GM18858 (cell line): ENCODE data around the gene DUS1L.

ENCODE experiments used
- ATAC-seq: cut with Tn5 transposase; IDR thresholded peaks from one replicate; pipeline ENCODE4 v1.9.1; 2021; ENCODE audit not compliant: unreplicated experiment

Gene DUS1L

DNA sequence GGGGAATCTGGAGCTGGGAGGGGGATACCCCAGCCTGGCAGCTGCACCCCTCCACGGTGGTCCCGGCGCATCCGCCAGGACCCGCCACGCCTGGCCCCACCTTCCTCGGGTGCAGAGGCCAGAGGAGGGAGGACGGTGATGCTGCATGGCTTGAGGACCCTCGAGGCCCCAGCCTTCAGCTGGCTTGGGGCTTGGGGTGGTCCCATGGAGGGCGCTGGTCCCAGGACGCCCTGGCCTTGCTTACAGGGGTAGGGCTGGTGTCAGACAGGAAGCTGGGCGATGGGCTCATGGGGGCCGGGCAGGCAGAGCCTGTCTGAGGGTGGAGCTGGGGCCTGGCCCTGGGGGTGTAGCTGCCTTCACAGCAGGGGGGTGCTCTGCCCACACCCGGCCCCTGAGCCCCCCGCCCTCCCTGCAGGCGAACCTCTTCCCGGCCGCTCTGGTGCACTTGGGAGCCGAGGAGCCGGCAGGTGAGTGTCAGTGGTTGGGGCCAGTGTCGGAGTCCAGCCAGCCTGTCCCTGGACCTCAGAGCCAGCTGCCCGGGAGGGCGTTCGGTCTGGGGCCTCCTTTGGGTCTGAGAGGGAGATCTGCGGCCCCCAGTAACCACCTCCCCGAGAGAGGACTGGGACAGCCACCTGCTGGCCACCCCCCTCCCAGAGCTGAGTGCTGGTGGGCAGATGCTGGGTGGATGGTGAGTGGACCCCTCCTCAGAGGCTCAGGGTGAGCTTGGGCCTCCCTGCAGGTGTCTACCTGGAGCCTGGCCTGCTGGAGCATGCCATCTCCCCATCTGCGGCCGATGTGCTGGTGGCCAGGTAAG lies 49.3 kb downstream of the DUS1L start:
- ATAC-seq, result no peak

DNA sequence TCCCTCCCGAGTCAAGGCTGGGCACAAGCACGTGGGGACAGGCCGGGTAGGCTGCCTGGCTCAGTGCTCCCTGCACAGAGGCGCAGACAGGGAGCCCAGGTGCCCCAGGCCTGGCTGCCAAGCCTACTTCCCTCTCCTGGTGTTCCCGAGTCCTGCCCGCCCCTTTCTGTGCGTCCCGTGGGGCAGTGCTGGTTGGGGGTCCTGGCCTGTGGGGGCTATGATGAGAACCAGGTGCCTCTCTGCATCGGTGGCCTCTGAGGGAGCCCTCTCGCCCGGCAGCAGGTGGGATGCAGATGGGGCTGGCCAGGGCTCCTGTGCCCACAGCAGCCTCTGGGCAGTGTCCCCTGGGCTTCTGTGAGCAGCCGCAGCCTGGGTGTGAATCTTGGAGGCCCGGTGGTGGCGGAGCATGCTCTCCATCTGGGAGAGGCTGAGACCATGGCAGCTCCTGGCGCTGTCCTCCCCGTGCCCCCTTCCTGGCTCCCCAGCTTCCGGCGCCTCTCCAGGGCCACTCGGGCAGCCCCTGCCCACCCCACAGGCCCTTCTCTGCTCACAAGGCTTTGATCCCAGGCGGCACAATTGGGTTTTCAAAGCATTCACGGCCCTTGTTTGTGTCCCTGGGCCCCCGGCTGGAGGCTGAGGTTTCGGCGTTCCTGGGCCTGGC lies 50.2 kb downstream of the DUS1L start:
- no peak for ATAC-seq

DNA sequence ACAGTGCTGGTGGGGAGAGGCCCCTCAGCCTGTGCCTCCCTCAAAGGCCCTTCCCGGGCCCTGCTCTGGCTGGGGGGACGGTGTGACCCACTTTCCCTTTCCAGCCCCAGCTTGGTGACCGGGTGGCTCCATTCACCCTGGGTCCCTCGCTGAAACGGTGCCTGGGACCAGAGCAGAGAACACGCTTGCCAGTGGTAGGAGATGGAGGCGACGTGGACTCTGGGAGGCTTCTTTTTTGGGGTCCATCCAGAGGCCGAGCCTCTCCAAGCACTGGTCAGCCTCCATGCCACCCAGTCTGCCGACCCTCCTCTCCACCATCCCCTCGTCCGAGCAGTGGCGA lies 50.7 kb downstream of the DUS1L start:
- no peak for ATAC-seq

DNA sequence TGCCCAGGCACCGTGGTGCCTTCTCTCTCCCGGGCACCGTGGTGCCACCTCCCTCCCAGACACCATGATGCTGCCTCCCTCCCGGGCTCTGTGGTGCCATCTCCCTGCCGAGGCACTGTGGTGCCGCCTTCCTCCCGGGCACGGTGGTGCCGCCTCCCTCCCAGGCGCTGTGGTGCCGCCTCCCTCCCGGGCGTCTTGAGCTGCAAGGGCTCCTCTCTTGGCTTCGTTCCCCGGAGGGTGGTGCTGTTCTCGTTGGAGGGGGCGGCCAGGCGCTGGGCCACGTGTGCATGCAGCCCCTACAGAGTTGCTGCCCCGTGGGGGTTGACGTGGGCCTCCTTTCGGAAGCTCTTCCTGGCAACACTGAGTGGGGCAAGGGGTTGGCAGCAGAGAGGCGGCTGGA lies 51.2 kb downstream of the DUS1L start:
- ATAC-seq, result no peak

DNA sequence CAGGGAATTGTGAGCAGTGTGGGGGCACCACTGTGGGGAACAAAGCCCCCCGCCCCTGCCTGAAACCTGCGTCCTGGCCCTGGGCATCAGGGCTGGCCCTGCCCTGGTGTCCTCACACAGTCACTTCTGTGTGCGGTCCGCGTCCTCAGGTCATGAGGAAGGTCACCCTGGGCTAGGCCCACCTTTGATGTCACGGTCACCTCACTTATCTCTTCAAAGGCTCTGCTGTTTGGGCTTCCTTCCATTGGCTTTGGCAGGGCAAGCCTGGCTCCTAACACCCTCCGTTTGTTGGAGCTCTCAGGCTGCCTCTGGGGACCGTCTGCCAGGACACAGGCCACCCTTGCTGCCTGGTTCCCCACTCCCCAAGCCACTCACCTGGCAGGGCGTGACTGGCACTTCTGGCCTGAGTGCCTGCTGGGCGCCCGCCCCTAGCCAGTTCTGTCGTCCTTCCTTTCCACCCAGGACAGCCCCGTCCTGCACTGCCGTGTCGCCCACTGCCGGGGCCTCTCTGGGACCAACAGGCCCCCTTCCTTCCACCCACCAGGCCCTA lies 51.8 kb downstream of the DUS1L start:
- ATAC-seq, result no peak

DNA sequence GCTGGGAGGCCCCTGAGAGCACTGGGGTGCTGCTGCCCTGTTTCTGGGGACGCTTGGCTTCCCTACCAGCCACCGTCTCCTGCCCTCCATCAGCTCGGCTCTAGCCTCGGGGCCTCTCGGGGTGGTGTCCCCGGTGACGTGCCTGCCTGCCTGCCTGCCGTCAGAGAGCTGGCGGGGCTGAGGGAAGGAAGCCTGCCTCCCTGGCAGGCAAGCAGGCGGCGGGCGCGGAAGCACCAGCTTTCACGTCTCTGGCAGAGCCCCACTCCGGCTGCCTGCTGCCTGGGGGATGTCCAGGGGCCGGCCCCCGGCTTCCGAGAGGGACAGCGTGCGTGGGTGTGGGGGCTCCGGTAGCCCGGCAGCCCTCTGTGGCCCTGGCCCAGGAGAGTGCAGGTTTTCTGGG lies 52.3 kb downstream of the DUS1L start:
- no peak for ATAC-seq

DNA sequence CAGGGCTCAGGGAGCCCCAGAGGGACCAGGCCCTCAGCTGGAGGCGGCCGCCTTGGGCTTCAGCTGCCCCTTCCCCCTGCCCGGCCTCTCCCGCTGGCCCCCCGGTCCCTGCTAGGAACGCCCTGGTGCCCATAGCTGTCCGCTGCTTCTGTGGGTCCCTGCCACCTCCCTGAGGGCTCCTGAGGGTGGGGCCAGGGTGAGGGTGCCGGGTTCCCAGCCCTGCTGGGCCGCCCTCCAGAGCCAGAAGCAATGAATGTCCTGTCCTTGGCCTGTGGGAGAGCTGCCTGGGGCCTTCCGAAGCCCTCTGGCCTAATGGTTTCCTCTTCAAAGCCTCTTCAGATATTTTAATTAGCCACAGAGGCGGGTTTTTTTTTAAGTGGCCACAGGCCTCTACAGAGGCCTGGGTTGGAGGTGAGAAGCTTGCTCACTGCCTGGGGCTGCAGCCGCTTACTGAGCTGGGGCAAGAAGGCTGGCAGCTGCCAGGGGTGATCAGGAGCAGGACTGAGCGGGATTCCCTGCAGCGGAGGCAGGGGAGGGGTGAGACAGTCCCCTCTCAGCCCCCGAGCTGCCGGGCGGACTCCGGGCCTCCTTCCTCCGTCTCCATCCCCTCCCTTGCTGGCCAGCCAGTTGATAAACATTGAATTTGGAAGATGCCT lies 52.8 kb downstream of the DUS1L start:
- ATAC-seq, result no peak

DNA sequence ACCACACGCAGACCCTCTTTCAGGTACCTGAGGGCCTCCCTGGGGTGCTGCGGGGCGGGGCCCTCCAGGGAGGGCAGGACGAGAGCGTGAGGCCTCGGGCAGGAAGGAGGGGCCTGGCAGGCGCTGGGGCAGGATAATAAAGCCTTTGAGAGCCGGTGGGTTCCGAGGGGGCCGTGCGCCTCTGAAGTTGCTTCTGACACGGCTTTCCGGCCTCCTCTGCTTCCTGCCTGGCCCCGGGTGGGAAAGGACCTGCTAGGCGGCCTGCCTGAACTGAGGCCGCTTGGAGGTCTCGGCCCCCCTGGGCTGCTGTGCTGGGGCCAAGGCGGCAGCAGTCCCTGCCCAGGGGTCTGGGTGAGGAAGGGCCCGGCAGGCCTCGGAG lies 53.4 kb downstream of the DUS1L start:
- no peak for ATAC-seq

DNA sequence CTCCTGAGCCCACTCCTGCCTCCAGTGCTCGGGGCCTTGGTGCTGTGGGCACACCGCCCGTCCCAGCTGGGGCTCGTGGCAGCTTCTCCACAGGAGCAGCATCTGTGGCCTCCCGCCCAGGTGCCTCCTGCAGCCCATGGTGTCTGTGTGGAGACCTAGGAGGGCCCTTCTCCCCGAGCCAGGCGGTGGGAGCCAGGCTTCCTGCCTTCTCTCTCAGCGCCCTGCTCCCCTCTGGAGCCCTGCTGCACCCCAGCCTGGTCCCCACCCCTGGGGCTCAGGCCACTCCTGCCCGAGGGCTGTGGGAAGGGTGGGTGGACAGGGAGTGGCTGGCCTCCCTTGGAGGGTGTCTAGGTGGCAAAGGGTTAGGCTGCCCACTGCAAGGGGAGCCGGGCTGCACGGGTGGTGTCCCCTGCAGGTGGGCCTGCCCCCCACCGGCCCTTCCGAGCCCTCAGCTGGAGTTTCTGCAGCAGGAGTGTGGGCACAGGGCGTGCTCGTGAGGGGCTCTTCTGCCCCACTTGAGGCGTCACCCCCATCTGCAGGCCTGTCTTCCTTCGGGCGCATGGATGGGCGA lies 53.9 kb downstream of the DUS1L start:
- no peak for ATAC-seq

DNA sequence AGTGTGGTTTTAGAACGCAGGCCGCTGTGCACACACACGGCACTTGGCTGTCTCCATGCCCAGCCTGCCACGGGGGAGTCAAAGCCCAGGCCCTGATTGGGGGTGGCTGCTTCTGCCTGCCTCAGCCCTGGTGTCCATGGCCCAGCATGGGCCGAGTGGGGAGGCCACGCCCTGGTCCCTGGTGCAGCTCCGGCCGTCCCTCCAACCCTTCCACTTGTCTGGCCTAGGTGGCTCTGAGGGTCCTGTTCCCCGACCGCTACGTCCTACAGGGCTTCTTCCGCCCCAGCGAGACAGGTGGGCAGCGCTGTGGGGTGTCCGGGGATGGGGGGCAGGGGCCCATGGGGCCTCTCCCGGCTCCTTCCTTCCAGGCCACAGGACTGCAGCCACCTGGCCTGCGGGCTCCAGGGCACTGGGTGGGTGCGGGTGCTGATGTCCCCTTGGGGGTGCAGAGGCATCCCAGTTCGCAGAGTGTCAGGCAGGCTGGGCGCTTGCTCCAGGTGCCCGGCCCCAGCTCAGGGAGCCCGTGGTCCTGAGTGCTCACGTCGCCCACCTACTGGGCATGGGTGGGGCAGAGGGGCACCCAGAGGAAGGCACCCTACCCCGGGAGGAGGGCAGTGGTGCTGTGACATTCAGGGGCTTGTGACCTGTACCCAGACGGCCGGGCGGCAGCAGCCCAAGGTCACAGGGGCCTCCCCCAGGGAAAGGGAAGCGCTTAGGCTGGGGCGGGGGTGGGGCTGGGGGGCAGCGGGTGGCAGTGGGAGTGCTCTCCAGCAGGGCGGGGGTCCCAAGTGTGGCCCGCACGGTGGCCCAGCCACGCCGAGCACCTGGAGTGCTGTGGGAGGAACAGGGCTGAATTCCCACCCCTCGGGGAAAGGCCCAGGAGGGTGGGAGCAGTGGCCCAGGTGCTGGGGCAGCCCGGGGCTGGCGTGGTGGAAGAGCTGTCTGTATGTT lies 54.8 kb downstream of the DUS1L start:
- ATAC-seq, result no peak

DNA sequence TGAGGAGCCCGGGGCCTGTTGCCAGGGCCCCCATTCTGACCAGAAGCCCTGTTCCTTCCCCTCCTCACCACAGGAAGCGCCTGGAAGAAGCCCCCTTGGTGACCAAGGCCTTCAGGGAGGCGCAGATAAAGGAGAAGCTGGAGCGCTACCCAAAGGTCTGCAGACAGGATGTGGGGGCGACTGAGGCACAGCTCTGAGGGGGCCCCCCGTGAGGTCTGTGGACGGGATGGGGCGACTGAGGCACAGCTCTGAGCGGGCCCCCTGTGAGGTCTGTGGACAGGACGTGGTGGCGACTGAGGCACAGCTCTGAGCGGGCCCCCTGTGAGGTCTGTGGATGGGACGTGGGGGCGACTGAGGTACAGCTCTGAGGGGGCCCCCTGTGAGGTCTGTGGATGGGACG lies 56.2 kb downstream of the DUS1L start:
- ATAC-seq, result no peak

DNA sequence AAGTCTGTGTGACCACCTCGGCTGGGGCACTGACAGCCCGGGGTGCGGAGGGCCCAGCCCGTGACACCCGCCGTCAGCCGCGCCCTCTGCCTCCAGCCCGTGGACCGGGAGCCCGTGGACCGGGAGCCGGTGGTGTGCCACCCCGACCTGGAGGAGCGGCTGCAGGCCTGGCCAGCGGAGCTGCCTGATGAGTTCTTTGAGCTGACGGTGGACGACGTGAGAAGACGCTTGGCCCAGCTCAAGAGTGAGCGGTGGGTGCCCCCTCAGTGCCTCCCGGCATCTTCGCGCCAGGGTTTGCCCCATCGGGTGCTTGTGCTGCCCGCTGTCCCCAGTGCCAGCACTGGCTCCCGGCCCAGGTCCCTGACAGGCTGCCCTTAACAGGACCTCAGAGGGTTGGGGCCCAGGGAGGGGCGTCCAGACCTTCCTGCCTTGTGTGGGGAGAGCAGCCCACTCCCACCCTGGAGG lies 56.6 kb downstream of the DUS1L start:
- ATAC-seq, result no peak

DNA sequence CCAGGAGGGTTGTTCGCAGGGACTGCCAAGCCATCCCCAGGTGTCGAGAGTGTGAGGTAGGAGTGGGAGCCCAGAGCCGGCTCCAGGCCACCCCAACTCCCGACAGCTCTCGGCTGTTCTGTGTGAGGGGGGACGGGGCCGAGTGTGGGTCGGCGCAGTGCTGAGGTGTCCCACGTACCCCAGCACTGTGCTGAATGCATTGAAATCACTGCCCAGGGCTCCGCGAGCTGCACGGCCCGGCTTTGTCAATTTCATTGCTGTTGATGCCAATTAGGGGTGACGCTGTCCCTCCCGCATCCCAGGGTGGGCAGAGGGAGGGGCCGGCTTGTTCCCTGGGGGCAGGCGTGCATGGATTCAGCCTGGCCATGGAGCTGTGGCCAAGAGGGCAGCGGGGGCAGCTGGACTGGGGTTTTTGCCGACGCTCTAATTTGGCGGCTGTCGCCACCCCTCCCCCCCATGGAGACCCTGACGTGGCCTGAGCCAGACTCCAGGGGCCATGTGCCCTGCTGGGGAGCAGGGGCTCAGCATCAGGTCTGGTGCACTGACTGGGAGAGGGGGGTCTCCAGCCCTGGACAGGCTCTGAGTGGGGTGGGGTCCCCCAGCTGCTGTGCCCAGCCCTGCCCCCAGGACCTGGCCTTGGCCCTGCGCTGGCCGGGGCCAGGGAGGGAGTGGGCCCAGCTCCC lies 57.2 kb downstream of the DUS1L start:
- no peak for ATAC-seq
